ENCODE measurements around the gene SLC34A1.
A peak's percentile ranks its signal among the peaks of the same experiment; 100 is the strongest.

The SLC34A1 gene

DNA sequence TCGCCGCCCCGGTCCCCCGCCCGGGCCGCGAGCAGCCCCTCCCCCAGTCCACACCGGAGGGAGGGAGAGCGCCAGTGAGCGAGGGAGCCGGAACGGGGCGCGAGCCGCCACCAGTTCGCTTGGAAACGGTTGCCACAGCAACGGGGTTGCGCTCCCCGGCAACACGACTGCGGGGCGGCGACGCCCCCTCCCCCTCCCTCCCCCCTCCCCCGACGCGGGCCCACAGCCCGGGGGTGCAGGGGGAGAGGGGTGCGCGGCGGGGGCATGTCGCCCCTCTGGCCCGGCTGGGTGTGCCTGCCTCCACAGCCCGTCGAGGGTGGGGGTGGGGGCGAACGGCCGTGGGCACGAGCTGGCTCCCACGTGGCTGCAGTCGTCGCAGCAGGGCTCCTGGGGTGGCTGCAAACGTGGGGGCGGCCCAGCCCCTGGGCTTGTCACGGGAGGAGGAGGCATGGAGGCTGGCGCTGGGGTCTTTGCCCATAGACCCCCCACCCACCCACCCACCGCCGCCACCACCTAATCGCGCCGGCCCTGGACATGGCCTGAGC is 62.9 kb downstream of the SLC34A1 start:
- DNase-seq, result peak; percentile 37

DNA sequence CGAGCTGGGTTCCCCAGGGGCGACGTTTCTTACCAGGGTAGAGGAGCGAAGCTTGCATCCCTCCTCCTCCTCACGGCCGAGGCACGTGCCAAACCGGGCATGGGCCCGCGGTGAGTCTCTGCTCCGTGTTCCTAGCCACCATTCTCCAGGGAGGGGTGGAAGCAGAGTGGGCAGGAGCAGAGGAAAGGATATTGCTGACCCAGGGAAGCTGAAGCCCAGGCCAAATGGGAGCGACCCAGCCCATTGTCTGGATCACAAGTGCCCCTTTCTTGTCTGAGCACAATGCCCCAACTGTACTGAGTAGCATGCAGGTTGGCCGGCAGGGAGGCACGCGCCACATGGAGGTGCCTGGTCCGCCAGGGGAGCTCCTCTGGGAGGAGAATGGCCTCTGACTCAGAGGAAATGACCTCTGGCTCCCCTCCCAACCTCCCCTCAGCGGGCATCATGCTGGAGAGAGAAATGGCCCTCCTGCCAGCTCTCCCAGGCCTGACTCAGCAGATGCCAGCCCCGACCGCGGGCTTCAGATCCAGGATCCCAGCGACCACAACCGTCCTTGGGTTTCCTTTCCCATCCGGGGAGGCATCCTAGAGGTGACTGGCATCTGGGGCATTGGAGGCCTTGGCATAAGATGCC is 63.5 kb downstream of the SLC34A1 start:
- DNase-seq, result peak; percentile 35
